Right lobe of liver (tissue), 4 donors: ENCODE data around the gene KRT71.

ENCODE experiments used
- POLR2A ChIP-seq: fragments of 450-650 bp; IDR thresholded peaks from one replicate; pipeline ENCODE4 v1.6.1; 2017; ENCODE audit warnings: antibody characterized with exemption, mild to moderate bottlenecking
- TF ChIP-seq, protein P1 (sequence below), 4 donors: fragments of 200-600 bp in 3 of 4; fragments of 450-650 bp in 1 of 4; IDR thresholded peaks; one replicate each; pipeline versions ENCODE4 v1.5.1 to v1.8.0; 2016 to 2022; ENCODE audit warnings: antibody characterized with exemption in 4 of 4, mild to moderate bottlenecking in 2 of 4
- donor health status: DM: no; HTN: no; CAD: no.
- donor health status: DM: no; HTN: no; CAD: no.
- donor health status: DM: no; HTN: yes; CAD: no.

DNA sequence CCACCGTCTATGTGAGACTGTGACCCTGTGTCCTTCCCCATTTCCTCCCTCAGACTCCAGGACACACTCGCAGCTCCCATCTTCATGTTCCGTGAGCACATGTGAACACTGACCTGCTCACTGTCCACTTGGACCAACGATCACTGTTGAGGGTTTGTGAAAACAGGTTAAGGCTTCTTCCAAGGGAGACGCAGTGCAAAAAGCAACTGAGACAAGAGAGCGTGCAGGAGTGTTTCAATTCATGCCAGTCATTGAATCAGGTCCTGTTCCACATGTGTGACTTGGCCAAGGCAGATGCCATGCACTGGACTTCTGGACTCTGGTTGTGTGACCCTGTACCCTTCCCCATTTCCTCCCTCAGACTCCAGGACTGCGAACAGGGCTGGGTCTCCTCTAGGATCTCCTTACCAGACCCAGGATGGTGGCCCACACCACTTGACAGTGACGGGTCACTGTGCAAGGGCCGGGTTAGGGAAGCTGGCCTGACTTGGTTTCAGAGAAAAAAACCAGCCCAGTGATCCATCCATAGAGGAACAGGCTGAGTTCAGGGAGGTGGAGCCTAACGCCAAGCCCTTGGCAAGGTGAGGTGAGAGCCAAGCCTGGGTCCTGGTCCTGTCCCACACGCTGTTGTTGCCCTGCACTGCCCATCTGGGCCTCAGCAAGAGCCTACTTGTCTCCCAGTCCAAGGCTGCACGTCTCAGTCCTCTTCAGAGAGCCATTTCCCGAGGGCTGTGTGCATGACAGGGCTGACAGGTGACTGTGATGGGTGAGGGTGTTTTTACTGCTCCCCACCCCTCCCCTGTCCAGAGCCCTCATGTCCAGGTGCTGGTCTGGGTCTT is 27.1 kb downstream of the KRT71 start:
- TF ChIP-seq, protein P1, sequence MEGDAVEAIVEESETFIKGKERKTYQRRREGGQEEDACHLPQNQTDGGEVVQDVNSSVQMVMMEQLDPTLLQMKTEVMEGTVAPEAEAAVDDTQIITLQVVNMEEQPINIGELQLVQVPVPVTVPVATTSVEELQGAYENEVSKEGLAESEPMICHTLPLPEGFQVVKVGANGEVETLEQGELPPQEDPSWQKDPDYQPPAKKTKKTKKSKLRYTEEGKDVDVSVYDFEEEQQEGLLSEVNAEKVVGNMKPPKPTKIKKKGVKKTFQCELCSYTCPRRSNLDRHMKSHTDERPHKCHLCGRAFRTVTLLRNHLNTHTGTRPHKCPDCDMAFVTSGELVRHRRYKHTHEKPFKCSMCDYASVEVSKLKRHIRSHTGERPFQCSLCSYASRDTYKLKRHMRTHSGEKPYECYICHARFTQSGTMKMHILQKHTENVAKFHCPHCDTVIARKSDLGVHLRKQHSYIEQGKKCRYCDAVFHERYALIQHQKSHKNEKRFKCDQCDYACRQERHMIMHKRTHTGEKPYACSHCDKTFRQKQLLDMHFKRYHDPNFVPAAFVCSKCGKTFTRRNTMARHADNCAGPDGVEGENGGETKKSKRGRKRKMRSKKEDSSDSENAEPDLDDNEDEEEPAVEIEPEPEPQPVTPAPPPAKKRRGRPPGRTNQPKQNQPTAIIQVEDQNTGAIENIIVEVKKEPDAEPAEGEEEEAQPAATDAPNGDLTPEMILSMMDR (IDR thresholded peaks at IDR 0.05), result no peak
- TF ChIP-seq POLR2A, result no peak
